ENCODE data around the gene REEP1. TPM values are rescaled to one million over a fixed set of nuclear protein-coding genes. Genes with fewer than 3 reads are reported as not detected.
"Not testable (repeated sequence)": the region's sequence is repeated elsewhere in the genome, so short reads cannot be mapped to it uniquely, and the experiment has no call there.

REEP1 gene
- total and polyA plus RNA-seq, 2 of the 4 experiments (the other 2 are of a cell fraction), result under 0.01 to 0.03 TPM

- Histone ChIP-seq H4K91ac (ENCODE audit: insufficient read depth, low read depth, low read length) (no peak overlapping the region), H3K56ac (ENCODE audit: extremely low read depth, insufficient read depth, low read length) (no peak overlapping the region), H3K14ac (replicated peaks; ENCODE audit: low read depth, low read length) (no peak overlapping the region), H4K20me1 (ENCODE audit: insufficient read depth, low read length) (no peaks in the 10 kb centered on the region), H2AK9ac (replicated peaks; ENCODE audit: low read depth, low read length, poor library complexity) (no peak overlapping the region), H3K4me3 (ENCODE audit: insufficient read depth, low read depth, low read length) (no peak overlapping the region), H3K9ac (ENCODE audit: low read depth, low read length) (no peak overlapping the region), H3K9me3 (ENCODE audit: control insufficient read depth, insufficient read depth, low read length) (no peaks in the 10 kb centered on the region), H2BK120ac (ENCODE audit: low read depth, low read length) (no peak overlapping the region), H4K5ac (ENCODE audit: low read depth, low read length) (no peak overlapping the region), H4K8ac (ENCODE audit: low read depth in 2 of 2, low read length in 2 of 2) (no peak overlapping the region), H3K4me1 (ENCODE audit: control insufficient read depth, insufficient read depth, low read length) (no peaks in the 10 kb centered on the region), H2AFZ (replicated peaks; ENCODE audit: low read length, poor library complexity) (no peak overlapping the region), H2BK5ac (ENCODE audit: low read depth, low read length, poor library complexity, severe bottlenecking) (no peak overlapping the region), H2BK20ac (ENCODE audit: low read depth, low read length) (no peak overlapping the region), H3K18ac (ENCODE audit: low read depth, low read length) (no peak overlapping the region), H3K9me1 (ENCODE audit: insufficient read depth, low read length) (no peaks in the 10 kb centered on the region), H3K27me3 (ENCODE audit: control insufficient read depth, insufficient read depth, low read length) (peaks cover 13% of the 10 kb centered on the region), H3K36me3 (ENCODE audit: control insufficient read depth, insufficient read depth, low read length) (no peaks in the 10 kb centered on the region), H3K27ac (ENCODE audit: insufficient read depth, low read length) (no peak overlapping the region), H2AK5ac (ENCODE audit: low read depth, low read length) (no peak overlapping the region), H3K4me2 (ENCODE audit: low read depth, low read length) (no peak overlapping the region), H3K23ac (ENCODE audit: low read depth, low read length) (no peak overlapping the region), H3K4ac (ENCODE audit: low read depth, low read length) (no peak overlapping the region), H2BK15ac (ENCODE audit: low read depth, low read length) (no peak overlapping the region), H3K79me1 (ENCODE audit: low read depth in 1 of 2, low read length in 2 of 2) (no peaks in the 10 kb centered on the region)
- in situ Hi-C loops (cut with MboI; ENCODE audit: low sequenced_read_pairs) (no loop called here), dilution Hi-C loops (cut with HindIII; ENCODE audit: low sequenced_read_pairs, unreplicated experiment) (no loop called here), intact Hi-C loops (cut with micrococcal nuclease) (no loop called here)
- ATAC-seq (ENCODE audit: low read depth) (no peak), DNase-seq (no peak)
- no TSS peak for BruUV-seq (replicated peaks)
- TF ChIP-seq MAFK (IDR thresholded peaks at IDR 0.05; ENCODE audit: low read depth, low read length) (no peak), MAZ (IDR thresholded peaks at IDR 0.05; ENCODE audit: borderline replicate concordance, low read depth, low read length) (no peak), RCOR1 (IDR thresholded peaks at IDR 0.05; ENCODE audit: insufficient replicate concordance, low read length) (no peak)
- no CpG with 5 or more reads among the region's 4 CpGs for WGBS, 2 experiments (ENCODE audit: extremely low coverage in 2 of 2, insufficient read length in 1 of 2)
- CTCF ChIA-PET, result interaction anchor here (1.6 kb wide), 1 partner anchor 8 kb away, joined by 4 read pairs; no protein-coding TSS in a partner anchor
- POLR2A ChIA-PET (ENCODE audit: unreplicated experiment), result no interaction called here
Observed at GRCh38 chr2:86229221-86229620, 108.2 kb downstream of the REEP1 start.

- H4K5ac ChIP-seq (ENCODE audit: low read depth, low read length); BruUV-seq (replicated peaks); H2AK9ac ChIP-seq (replicated peaks; ENCODE audit: low read depth, low read length, poor library complexity); H3K56ac ChIP-seq (ENCODE audit: extremely low read depth, insufficient read depth, low read length); H3K9me3 ChIP-seq (ENCODE audit: control insufficient read depth, insufficient read depth, low read length); H4K20me1 ChIP-seq (ENCODE audit: insufficient read depth, low read length); ATAC-seq (ENCODE audit: low read depth); H2BK15ac ChIP-seq (ENCODE audit: low read depth, low read length); H2BK20ac ChIP-seq (ENCODE audit: low read depth, low read length); in situ Hi-C loops (cut with MboI; ENCODE audit: low sequenced_read_pairs); H2AFZ ChIP-seq (replicated peaks; ENCODE audit: low read length, poor library complexity); intact Hi-C loops (cut with micrococcal nuclease); H3K79me1 ChIP-seq (ENCODE audit: low read depth in 1 of 2, low read length in 2 of 2); H3K9ac ChIP-seq (ENCODE audit: low read depth, low read length); H3K18ac ChIP-seq (ENCODE audit: low read depth, low read length); dilution Hi-C loops (cut with HindIII; ENCODE audit: low sequenced_read_pairs, unreplicated experiment); H2BK5ac ChIP-seq (ENCODE audit: low read depth, low read length, poor library complexity, severe bottlenecking); H3K4ac ChIP-seq (ENCODE audit: low read depth, low read length); H3K36me3 ChIP-seq (ENCODE audit: control insufficient read depth, insufficient read depth, low read length); H3K4me3 ChIP-seq (ENCODE audit: insufficient read depth, low read depth, low read length); H4K8ac ChIP-seq (ENCODE audit: low read depth in 2 of 2, low read length in 2 of 2); H2AK5ac ChIP-seq (ENCODE audit: low read depth, low read length); H3K4me2 ChIP-seq (ENCODE audit: low read depth, low read length); H3K9me1 ChIP-seq (ENCODE audit: insufficient read depth, low read length); H3K27ac ChIP-seq (ENCODE audit: insufficient read depth, low read length); H2BK120ac ChIP-seq (ENCODE audit: low read depth, low read length); H3K23ac ChIP-seq (ENCODE audit: low read depth, low read length); H4K91ac ChIP-seq (ENCODE audit: insufficient read depth, low read depth, low read length); H3K14ac ChIP-seq (replicated peaks; ENCODE audit: low read depth, low read length); H3K4me1 ChIP-seq (ENCODE audit: control insufficient read depth, insufficient read depth, low read length); DNase-seq; POLR2A ChIA-PET (ENCODE audit: unreplicated experiment): not testable (repeated sequence)
- peaks cover 10% of the 10 kb centered on the region for H3K27me3 ChIP-seq (ENCODE audit: control insufficient read depth, insufficient read depth, low read length)
- no CpG with 5 or more reads among the region's 8 CpGs for WGBS, 2 experiments (ENCODE audit: extremely low coverage in 2 of 2, insufficient read length in 1 of 2)
- CTCF ChIA-PET, result interaction anchor here (1.6 kb wide), 1 partner anchor 7 kb away, joined by 4 read pairs; no protein-coding TSS in a partner anchor
Observed at GRCh38 chr2:86228574-86228973, 108.9 kb downstream of the REEP1 start.

Data from IMR-90 (cell line).